ENCODE results near the gene PRKCI.

DNA sequence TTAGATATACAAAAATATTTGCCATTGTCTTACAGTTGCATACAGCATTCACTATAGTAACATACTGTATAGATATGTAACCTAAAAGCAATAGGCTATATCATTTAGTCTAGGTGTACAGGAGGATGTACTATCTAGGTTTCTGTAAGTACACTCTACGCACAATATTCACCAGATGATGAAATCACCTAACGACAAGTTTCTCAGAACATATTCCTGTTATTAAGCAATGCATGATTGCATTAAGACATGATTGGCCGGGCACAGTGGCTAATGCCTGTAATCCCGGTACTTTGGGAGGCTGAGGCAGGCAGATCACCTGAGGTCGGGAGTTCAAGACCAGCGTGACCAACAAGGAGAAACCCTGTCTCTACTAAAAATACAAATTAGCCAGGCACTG lies 14.5 kb upstream of the PRKCI start:
- no peak for TF ChIP-seq CTBP1 (IDR thresholded peaks at IDR 0.05; ENCODE audit: borderline replicate concordance)
- no peak for TF ChIP-seq FOXA1 (IDR thresholded peaks at IDR 0.05)
- no peak for TF ChIP-seq SP1 (IDR thresholded peaks at IDR 0.05)
- no peak for TF ChIP-seq ARNT (IDR thresholded peaks at IDR 0.05)
- TF ChIP-seq, protein P1, sequence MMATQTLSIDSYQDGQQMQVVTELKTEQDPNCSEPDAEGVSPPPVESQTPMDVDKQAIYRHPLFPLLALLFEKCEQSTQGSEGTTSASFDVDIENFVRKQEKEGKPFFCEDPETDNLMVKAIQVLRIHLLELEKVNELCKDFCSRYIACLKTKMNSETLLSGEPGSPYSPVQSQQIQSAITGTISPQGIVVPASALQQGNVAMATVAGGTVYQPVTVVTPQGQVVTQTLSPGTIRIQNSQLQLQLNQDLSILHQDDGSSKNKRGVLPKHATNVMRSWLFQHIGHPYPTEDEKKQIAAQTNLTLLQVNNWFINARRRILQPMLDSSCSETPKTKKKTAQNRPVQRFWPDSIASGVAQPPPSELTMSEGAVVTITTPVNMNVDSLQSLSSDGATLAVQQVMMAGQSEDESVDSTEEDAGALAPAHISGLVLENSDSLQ (IDR thresholded peaks at IDR 0.05): no peak
- no peak for TF ChIP-seq BHLHE40 (IDR thresholded peaks at IDR 0.05; ENCODE audit: borderline replicate concordance)
- no peak for TF ChIP-seq NFRKB (IDR thresholded peaks at IDR 0.05)
- TF ChIP-seq ELF4 (IDR thresholded peaks at IDR 0.05): no peak
- TF ChIP-seq ZNF384 (IDR thresholded peaks at IDR 0.05): no peak
- TF ChIP-seq FOXM1 (IDR thresholded peaks at IDR 0.05; ENCODE audit: borderline replicate concordance): no peak
- no peak for TF ChIP-seq SUZ12 (IDR thresholded peaks at IDR 0.05)
